Fibroblast of skin of back (primary cell): ENCODE data around the gene LRBA.
"Not testable (repeated sequence)": the region's sequence is repeated elsewhere in the genome, so short reads cannot be mapped to it uniquely, and the experiment has no call there.

Experiments used
- DNase-seq: peaks from one replicate; pipeline ENCODE4 v3.0.0-alpha.2; 2013

Gene LRBA

DNA sequence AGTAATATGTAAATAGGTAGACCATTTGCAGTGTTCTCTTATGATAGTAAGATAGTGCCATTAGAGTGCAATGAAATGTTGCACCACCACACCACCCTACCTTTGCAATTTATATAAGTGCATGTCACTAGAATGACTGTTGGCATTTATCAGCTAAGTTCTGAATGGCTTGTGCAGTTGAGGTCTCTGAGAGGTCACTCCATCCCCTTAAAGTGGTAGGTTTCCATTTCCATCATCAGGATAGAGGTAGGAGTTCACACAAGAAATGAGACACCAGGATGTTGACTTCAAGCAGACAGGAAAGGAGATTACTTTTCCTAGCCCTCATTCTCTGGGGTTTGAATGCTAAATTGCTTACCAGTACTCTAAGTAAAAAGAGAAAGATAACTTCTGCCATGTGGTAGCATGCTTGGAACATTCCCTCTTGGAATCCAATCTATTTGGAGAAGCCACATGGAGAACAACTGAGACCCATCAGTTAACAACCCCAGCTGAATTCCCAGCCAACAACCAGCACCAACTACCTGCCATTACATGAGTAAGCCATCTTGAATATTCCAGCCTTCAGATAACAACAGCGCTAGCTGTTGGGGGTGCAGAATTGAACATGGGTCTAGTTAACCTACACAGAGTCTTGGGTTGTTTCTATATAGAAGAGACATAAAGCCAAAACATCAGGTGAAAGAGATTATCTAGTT, 6.7 kb upstream of the LRBA start:
- DNase-seq: no peak

DNA sequence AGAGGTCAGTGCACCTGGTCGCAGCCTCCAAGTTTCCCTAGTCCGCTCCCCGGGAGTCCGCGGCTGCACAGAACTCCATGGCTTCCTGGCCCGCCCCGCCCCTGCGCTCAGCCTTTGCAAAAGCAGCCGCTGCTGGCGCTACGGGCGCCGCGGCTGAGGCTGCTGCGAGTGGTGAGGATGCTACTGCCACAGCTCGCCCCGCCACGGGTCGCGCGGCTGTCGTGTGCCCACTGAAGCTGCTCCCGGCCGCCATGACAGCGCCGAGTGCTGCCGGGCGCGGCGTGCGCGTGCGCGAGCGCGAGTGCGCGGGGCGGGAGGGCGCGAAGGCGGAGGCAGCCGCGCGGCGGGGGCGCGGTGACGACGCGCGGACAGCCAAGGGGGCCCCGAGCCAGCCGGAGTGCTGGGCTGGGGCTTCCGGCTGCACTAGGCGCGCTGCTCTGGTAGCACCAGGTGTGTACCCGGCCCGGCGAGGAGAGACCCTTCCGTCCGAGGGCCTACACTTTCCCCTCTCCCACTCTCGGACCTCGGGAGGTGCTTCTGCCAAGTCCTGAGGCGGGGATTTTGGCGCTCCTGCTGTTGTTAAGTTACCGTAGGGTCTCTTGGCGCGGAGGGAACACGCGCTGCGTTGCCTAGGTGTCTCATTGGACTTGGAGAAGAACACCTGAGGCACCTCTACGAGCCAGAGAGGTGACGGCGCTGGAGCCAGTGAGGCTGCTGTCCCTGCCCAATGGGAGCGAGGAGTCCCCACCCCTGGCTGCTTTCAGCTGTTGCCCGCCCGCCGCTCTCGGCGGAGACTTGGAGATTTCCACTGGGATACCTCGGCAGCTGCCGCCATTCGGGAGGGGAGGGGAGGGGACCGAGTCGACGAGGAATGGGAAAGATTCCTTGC, 619 bp upstream of the LRBA start:
- DNase-seq: peak; percentile 73

DNA sequence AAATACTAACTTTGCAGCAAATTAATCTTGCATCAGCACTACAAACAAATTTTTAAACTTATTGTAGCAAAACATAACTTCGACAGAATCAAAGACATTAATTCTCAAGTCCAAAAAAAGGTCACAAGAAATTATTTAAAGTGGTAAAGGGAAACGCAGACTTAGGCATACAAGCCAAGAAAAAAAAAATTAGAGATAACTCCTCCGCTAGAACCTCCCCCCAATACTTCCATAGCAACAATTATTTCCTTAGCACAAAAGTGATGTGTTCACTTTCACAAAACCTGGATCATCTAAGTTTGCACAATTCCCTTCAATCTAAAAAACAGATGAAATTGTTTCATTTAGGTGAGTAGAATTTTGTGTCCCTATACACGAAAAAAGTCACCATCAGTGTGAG, 1.1 kb downstream of the LRBA start:
- DNase-seq: no peak

DNA sequence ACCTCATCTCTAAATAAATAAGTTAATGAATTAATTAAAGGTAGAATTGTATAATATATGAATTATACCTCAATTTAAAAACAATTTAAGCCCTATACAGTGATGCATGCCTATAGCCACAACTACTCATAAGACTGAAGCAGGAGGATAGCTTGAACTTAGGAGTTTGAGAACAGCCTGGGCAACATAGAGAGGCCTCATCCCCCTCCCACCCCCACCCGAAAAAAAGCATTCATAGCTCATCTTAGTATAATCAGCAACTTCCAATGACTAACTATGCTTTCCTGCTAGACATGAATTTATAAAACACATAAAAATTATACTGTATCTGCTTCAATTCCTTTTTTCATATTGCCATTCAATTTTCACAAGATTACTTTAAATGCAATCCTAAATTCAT, 1.6 kb downstream of the LRBA start:
- no peak for DNase-seq

DNA sequence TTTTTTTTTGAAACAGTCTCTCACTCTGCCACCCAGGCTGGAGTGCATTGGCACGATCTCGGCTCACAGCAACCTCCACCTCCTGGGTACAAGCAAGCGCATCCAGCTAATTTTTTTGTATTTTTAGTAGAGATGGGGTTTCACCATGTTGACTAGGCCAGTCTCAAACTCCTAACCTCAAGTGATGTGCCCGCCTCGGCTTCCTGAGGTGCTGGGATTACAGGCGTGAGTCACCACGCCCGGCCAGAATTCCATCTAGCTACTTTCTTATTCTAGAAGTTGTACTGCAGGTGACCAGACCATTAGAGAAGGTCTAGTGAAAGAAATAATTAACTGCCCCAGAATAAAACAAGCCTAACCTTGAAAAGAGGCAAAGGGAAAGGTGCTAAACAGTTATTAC, 2.3 kb downstream of the LRBA start:
- no peak for DNase-seq

DNA sequence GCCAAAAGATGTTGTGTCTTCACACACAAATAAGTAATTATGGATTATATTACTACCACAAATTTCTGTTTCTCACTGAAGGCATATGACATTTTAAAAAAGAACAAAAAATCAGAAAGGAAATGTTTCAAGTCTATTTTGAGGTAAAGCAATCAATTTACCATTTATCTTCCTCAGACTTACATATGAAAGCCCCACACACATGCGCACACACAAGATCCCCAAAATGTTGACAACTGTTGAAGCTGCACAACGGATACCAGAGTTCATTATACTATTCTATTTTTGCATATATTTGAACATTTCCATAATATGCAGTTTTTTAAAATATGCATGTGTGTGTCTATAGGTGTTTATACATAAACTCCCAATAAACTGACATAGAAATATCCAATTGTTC, 2.7 kb downstream of the LRBA start:
- no peak for DNase-seq

GRCh38 chr4:151004222-151004621, 10.9 kb downstream of the LRBA start:
- no peak for DNase-seq

GRCh38 chr4:151000747-151001429, 14.2 kb downstream of the LRBA start:
- no peak for DNase-seq

DNA sequence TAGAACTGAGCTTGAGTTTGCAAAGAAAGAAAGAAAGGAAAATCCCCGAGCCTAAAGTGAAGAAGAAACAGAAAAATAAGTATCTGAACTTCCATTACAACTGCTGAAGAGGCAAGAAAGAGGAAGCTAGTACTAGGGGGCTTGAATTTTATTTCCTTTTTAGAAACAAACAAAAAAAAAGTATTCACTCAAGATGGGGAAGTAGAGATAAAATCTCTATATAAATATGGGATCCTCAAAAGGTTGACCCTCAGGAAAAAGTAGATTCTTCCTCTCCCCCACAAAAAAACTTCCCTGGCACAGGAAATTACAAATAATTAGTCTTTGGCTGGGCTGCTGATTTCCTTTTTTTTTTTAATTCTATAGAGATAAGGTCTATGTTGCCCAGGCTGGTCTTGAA, 16.0 kb downstream of the LRBA start:
- DNase-seq: no peak

DNA sequence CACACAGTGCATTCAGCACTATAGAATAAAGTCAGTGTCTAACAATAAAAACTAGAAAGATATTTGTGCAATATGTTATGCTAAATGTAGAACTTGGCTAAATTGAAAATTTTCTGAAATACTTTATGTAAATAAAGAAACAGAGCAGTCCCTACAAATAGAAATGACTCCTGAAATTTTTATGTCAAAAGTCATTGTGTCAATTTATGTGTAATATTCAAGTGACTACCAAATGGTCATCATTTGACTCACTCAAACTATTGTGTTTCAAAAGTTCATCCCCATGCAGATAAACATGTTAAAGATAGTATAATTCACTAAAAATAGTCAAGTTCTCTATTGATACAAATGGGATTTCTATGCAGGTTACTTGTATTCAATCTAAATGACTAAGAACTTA, 17.9 kb downstream of the LRBA start:
- peak; percentile 35 for DNase-seq

DNA sequence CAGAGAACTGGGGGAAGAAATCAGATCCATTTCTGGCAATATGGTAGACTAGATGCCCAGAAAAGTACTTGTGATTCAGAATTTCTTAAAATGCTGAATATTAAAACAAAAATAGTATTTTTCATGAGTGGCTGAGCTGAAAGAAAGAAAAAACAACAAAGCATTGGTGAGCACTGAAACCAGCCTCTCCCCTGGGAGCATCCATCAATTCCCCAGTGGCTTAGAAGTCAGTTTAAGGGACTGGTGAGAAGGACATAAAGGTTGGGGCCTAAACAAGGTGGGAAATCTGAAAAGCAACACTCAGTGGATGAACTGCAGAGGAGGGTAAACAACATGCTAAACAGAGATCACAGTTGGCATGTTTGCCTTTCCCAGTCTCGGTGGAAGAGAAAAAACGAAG, 20.4 kb downstream of the LRBA start:
- DNase-seq: no peak

- DNase-seq: not testable (repeated sequence)
These were observed 21.5 kb downstream of the LRBA start for GRCh38 chr4:150993577-150993976.

DNA sequence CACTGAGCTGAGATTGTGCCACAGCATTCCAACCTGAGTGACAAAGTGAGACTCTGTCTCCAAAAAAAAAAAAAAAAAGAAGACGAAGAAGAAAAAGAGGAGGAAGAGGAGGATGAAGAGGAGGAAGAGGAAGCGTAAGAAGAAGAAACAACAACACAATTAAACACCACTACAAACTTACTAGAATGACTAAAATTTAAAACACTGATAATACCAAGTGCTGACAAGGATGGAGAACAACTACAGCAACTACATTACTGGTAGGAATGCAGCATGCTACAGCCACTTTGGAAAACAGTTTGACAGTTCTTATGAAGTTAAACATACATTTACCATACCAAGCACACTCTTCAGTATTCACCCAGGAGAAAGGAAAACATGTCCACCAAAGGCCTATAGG, 24.1 kb downstream of the LRBA start:
- DNase-seq: no peak

- DNase-seq: peak; percentile 4
These were observed 24.8 kb downstream of the LRBA start for GRCh38 chr4:150990250-150990649.

DNA sequence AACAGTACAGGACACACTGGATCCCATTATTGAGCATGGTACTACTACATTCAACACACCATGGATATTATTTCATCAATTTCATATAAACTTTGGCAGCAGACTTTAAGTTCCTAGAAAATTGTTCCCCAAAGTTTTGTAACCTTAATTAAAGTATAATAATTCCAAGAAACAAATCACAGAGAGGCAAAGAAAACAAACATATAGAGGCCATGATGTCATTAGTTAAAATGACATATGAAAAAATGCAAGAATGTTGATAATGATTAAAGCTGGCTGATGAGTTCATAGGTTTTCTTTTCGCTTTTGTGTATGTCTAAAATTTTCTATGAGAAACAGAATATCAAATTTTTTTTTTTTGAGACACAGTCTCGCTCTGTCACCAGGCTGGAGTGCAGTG, 26.8 kb downstream of the LRBA start:
- peak; percentile 6 for DNase-seq

- DNase-seq: no peak
These were observed 27.9 kb downstream of the LRBA start for GRCh38 chr4:150987204-150987603.

DNA sequence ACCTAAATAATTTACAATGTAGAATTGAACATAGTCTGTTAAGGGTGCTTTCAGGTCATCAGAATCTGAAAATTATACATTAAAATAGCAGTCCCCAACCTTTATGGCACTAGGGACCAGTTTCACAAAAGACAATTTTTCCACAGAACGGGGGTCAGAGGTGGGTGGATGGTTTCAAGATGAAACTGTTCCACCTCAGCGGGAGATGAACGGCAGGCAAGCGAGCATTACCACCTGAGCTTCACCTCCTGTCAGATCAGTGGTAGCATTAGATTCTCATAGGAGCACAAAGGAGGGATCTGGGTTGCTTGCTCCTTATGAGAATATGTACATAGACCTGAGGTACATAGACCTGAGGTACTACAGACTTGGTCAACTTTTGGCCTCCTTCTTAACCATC, 29.0 kb downstream of the LRBA start:
- no peak for DNase-seq

DNA sequence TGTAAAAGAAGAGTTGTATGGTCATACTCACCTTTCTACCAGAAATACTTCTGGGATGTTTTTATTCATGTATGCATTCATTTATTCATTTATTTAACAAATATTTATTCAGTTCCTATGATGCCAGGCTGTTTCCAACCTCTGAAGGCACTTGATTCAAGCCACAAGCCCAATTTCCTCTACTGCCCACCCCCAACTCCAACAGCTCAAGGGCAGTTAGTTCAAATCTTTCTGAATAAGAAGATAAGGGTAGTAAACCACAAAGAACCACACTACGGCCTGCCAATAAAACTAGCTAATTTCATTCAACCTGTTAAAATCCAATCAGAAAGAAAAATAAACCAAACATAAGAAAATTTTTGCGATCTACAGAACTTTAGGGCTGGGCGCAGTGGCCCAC, 31.2 kb downstream of the LRBA start:
- DNase-seq: no peak

DNA sequence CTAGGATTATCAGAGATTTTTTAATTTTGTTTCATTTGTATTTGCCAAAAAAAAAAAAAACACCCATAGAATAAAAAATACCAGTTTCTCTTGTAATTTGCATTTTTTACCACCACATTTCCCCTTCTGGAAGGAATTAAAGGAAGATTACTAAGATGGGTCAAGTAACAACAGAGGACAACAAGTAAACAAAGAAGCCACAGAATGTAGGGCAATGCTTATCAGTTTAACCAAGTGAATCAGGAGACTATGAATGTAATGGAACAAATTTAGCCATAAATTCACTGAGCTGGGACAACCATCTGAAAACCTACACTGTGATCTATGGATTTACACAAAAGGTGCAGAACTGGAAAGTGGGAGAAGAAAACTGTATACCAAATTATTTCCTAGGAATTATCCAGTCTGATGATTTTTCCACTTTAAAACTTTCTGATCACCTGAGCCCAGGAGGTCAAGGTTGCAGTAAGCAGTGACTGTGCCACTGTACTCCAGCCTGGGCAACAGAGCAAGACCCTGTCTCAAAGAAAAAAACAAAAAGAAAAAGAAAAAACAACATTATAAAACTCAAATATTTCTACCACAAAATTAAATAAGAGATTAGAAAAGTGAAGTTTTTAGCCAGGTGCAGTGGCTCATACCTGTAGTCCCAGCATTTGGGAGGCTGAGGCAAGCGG, 32.4 kb downstream of the LRBA start:
- no peak for DNase-seq

GRCh38 chr4:150978738-150979575, 36.1 kb downstream of the LRBA start:
- DNase-seq: no peak

GRCh38 chr4:150976478-150977118, 38.5 kb downstream of the LRBA start:
- DNase-seq: no peak

GRCh38 chr4:150974750-150975149, 40.3 kb downstream of the LRBA start:
- DNase-seq: no peak
